Smooth muscle cell of the brain vasculature (primary cell): Measurements from ENCODE around the gene TMX4.
A peak's percentile ranks its signal among the peaks of the same experiment; 100 is the strongest.

Source experiments
- DNase-seq: peaks from one replicate; pipeline ENCODE4 v3.0.0-alpha.2; 2012; ENCODE audit warnings: low read depth, low spot score

Gene TMX4

DNA sequence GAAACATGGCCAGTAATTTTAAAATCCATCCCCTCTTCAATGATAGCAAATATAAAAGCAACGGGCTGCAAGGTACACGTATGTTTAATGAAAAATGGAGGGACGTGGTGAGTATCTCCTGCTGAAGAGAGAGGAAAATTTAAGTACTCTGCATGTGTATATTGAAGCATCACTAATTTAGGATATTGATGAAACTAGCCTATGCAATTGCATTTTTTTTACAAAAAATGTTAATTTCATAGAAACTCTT, 362 bp upstream of the TMX4 start:
- DNase-seq, result no peak

DNA sequence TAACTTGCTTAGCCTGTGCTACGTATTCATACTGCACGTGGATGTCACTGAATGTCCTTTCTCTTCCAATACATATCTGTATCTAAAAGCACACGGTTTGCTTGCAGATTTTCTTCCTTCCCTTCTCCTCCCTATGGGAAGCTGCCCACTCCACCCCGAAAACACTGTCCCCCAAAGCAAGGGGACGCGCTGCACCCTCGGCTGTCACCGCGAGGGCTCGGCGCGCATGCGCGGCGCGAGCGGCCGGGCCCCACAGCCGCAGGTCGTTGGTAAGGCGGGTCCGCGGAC, 659 bp downstream of the TMX4 start:
- peak; percentile 13 for DNase-seq

DNA sequence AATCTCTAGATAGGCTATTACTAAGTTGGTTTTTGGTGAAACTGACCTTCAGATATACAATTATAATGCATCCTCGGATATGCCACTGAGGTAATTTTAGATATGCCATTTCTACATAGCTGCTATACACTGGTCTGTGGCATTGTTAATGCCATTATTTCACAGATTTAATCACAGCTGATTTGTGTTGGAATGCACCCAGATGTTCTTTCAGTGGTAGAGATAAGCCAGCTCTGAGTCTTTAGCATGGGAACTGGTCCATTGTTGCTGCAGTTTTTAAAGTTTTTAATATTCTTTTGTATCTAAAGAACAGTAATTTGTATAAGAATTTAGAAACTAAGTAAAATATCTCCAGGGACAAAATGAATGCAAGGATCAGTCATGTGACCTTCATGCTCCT, 6.8 kb downstream of the TMX4 start:
- DNase-seq, result no peak

DNA sequence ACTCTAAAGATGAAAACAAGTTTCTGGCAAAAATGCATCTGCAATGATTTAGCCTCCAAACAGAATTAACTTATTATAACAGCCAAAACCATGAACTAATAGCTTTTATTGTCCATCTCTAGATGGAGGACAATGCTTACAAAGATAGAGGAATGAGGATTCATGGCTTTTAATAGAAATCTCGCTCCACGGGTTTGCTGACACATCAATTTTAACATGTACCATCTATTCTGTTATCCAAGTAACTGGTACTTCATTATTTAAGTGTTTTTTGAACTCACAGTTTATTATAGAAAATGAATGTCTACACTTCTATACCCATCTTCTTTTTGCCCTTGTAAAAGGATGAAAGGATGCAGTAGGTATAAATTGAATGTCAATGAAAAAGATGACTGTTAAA, 10.8 kb downstream of the TMX4 start:
- no peak for DNase-seq

DNA sequence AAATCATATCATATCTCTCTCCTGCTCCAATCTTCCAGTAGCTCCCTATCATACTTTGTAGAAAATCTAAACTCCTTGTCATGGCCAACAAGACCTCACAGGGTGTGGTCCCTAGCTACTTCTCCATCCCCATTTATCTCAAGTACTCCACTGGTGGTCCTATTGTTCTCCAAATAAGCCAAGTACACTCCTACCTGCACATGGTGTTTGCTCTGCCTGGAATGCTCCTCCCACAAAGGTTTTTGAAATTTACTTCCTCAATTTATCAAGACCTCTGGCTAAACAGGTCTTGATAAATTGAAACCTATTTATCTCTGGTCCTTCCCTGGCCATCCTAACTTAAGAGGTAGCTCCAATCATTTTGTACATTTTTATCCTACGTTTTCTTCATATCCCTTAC, 12.1 kb downstream of the TMX4 start:
- DNase-seq, result no peak

DNA sequence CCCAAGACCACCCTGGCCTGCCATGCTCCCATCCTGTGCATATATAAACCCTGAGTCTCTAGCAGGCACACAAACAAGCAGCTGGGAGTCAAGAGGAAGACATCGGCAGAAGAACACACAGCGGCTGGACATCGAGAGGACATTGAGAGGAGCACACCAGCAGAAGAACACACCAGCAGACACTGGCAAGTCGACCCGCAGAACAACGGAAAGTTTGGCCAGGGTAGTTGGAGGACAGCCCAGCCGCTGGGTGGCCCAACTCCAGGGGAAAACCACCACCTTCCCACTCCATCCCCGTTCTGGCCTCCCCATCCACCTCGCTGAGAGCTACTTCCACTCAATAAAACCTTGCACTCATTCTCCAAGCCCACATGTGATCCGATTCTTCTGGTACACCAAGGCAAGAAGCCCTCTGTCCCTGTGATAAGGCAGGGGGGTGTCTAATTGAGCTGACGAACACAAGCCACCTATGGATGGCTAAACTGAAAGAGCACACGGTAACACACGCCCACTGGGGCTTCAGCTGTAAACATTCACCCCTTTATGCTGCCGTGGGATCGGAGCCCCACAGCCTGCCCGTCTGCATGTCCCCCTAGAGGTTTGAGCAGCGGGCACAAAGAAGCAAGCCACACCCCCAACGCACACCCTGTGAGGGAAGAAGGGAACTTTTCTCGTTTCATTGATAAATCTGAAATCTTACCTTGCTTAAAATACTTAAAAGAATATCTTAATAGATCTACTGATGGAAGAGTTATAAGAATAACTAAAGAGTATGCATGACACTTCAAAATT, 13.8 kb downstream of the TMX4 start:
- no peak for DNase-seq

DNA sequence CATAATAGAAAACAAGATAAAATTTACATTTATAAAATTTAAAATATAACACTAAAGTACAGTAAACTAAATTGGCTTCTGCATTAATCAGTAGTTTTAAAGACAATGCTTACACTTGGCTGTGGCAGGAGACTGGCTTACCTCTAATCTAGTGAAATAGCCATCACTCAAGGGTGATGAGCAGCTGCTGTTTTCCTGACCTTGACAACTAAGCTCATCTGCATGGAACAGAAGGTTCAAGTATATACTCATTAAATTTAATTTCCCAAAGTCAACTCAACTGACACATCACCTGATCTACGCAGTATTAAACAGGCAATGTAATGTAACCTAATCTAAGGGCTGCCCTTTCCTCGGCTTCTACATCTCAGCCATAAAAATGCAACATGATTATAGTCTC, 14.5 kb downstream of the TMX4 start:
- no peak for DNase-seq

DNA sequence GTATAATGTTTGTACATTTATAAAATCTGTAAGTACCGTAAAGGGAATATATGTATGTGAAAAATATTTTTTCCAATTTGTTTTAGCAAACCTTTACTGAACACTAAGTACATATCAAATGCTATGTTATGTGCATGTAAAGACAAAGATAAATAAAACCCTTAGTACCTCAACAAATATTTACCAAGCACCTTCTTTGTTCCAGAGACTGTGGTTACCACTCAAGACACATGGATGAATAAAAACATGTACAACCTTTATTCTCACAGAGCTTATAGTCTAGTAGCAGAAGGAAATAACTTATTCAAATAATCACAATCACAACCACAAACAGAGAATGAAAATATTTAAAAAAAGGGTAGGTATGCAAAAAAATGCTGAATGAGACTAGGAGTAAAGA, 17.5 kb downstream of the TMX4 start:
- no peak for DNase-seq

DNA sequence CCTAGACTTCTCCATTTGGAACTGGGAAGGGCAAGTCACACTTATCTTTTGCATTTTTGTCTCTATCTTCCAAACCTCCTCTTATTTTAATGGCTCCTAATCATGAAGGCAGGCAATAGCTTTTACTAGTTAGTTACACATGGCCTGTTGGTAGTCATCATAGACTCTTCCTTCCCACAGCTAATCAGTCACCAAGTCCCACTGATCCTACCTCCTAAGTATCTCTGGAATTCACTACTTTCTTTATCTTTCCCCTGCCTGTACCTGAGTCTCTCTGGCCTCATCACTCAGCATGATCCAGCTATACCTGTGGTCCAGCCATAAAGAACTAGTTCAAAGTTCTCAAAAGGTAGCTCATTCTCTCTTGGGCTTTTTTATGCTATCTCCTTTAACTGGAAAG, 18.8 kb downstream of the TMX4 start:
- no peak for DNase-seq

DNA sequence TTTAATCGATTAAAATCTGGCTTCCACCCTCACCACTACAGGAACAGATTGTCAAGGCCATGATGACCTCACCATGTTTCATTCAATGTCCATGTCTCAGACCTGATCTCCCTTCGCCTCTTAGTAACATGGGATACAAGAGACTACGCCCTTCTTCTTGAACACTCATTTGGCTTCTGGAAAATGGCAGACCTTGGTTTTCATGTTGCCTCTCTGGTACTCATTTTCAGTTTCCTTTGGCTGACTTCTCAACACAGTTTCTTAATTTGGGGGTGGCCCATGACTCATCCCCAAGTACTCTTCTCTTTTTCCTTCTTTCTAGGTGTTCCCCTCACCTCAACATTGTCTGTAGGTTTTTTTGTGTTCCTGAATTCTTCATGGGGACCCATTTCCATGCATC, 22.7 kb downstream of the TMX4 start:
- no peak for DNase-seq

DNA sequence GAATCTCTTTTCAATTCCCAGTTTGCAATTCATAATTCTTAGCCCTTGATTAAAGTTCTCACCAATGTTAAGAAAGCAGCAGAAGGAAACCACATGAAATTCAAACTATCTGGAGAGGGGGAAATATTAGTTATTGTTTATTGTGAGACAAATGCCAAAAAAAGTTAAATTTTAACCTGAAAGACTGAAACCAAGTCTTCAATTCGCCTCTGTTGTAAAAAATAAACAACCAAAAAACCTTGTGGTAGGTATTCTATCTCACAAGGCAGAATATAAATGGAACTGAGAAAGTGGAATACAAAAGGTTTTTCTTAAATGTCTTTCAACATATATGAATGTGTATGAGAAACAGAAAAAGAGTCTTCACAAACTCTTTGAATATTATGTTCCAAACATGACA, 24.8 kb downstream of the TMX4 start:
- DNase-seq, result no peak

DNA sequence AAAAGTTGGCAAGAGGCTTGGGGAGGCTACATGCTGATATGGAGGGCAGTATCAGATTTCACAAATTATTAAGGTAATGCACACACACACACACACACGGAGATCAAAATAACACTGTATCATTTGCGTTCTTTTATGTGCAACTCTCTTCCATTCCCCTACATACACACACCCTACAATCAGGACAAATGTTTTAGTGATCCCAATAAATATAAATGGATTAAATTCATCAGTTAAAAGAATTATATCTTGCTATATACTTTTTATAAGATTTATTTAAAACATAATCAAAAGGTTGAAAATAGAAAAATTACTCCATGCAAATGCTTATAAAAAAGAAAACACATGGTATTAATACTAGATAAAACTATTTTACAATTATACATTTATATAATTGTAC, 25.9 kb downstream of the TMX4 start:
- DNase-seq, result no peak

DNA sequence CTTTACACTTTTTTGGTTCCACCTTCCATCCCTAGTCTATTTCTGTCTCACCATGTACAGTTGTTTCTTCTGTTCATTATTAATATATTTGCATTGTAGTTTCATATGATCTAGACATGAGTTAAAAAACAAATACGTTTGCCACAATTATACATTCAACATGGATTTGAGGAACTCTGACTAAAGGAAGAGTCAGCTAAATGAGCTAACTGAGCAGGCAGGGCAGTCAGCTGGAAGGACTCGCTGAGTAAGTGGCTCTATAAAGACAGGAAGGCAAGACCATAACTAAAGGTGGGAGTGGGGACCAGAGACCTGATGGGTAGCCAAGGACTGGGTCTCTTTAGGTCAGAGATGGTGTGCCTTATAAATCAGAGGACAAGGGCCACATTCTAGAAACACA, 26.3 kb downstream of the TMX4 start:
- DNase-seq, result no peak

DNA sequence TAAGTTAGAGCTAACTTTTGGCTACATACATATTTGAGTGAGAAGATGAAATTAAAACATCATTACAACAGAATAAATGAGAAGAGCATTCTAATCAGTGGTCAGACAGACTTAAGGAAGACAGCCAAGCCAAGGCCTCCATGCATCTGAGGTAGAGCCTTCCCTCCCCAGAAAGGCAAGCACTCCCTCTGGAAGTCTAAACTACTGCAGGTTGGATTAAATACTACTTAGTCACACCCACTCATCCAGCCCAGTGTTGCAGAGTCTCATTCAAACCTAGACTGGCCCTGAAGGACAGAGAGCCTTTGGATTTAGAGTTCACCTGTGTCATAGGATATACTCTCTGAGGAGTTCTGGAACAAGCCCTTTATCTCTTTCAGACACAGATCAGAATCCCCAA, 29.2 kb downstream of the TMX4 start:
- no peak for DNase-seq

DNA sequence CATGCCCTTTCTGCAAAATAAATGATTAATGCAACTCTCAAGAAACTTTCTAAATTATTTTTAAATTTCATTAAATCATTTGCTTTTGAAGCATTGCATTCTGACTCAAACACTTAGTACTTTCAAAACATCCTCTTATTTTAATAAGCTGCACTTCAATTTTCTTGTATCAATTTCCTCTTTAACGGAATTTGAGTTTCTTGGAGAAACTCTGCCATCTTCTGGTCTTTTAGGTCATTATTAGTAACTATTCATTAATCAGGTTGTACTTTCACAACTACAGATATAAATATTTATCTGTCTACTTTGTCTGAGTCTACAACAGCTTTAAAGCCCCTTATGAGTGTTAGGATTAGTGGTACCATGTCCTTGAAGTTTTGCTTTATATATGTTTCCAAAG, 30.2 kb downstream of the TMX4 start:
- no peak for DNase-seq

DNA sequence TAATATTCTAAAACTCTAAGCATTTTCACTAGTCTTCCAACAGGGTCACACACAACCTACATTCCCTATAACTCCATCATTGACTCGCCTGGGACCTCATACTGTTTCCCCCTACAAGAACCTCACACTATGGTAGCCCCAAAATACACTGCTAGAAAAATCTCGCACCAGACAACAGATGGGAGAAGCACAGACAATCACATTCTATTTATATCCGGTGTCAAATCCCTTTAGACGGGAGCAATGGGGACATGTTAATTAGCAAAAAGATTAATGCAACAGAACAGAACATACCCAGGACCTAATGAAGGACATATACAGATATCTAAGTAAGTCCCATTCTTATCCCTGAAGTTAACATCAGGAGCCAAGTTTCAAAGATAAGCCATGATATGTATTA, 33.6 kb downstream of the TMX4 start:
- no peak for DNase-seq

DNA sequence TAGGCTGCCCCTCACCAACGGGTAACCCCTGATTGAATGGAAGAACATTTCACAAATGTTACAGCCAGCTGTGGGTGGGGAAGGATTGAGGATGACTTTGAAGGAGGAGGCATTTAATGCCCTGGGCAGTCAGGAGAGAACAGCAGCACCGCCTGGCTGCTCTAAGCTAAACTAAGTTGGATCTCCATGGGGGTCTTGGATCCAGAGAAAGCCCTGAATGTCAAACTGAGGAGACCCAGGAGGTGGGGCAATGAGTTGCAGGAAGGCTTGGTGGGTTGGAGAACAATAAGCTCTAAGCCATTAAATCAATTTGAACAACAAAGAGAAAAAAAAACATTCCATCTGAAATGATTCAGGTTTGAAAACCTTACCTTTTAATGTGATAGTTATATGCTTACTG, 35.4 kb downstream of the TMX4 start:
- DNase-seq, result no peak

DNA sequence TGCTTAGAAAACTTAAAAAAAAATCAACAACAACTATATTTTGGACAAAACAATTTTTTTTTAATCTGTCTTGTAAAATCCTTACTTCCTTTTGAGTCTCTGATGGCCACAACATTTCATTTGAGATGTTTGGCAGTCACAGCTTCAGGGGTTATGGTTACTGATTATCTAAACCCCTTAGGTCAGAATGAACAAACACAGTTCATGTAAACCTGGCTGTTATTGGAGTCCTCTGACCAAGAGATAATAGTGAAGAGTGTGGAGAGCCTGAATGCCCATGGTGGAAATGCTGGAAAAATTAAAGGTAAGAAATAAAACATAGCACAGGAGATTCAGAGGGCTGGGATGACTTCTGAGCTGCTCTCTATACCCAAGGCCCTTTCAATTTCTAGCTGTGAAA, 38.2 kb downstream of the TMX4 start:
- DNase-seq, result no peak

DNA sequence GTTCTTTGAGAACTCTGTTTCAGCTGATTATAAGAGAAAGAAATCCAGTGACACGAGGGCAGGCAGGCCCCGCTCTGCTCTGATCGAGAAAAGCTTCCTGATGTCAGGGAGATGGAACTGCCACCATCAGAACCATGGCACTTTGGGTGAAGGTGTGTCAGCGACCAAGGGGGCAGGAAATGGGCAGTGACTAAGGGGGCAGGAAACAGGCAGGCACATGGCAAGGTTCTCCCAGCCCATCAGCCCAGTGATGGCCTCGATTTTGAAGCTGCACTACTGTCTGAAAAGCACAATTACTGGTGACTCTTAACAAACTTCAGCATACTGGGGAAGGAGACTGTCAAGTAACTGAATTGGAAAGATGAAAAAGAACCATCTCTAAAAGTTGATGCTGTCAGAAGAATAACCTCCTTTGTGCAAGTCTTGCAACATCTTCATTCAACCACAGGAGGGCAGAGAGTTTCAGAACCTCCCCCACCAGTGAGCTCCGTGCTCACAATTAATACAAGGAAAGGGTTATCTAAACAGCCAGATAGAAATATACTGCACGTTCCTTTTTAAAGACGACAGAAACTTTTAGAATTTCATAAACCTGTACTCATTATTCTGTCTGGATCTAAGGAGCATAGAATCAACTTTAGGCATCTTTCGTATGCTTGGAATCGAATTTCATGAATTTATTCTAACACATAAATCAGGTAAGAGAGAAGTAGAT, 39.1 kb downstream of the TMX4 start:
- DNase-seq, result peak; percentile 12

DNA sequence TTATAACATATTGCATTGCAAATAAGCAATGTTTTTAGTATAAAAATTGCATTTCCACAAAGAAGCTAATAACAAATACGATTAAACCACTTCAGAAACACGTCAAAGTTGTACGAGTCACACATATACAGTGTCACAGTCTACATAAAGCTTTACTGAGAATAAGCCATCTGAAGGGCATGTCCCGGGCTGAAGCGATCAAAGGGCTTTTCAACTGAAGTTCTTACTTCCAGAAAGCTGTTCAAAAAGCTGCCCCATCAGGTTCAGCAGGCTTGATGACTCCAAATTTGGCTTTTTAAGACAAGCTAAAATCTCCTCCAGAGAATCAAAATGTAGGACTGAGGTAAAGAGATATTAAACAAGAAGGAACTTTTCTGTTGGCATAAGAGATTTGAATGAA, 41.9 kb downstream of the TMX4 start:
- DNase-seq, result no peak

DNA sequence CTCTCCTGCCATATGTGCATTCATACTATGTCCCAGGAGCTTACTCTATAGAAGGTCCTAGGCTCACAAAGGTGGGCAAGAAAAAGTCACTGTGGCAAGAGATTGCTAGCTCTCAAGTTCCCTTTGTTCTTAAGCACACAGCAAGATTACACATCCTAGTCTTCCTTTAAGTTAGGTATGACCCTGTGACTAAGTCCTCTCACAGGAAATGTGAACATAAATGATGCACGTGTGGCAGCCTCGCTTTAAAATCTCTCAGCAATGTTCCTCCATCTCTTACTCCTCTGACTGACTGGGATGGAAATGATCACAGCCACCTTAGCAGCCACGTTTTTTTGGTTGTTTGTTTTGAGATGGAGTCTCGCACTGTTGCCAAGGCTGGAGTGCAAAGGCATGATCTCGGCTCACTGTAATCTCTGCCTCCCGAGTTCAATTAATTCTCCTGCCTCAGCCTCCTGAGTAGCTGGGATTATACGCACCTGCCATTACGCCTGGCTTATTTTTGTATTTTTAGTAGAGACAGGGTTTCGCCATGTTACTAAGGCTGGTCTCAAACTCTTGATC, 43.6 kb downstream of the TMX4 start:
- DNase-seq, result no peak

DNA sequence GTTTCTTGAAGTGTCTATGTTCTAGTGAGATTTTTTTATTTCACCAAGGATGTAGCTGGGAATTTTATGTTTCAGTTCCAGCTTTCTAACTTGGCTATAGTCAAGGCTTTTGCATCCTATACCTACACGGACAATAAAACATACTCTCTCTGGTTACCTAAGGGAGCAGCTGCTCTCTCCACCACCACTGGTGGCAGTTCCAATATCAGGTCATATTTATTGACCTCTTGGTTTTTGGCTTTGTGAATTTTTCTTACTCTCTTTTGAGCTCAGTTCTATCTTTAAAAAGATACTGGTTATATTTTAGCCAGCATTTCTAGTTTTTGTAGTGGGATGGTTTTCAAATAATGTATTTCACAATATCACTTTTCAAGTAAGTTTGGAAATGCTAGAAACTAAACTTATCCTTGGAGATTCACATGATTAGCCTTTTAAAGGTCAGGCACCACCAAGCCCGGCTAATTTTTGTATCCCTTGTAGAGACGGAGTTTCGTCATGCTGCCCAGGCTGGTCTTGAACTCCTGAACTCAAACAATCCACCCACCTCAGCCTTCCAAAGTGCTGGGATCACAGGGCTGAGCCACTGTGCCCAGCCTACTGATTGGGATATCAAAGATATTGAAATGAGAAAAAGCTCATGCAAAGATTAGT, 44.7 kb downstream of the TMX4 start:
- no peak for DNase-seq
